ENCODE data around the gene ADAMTS2. TPM values are rescaled to one million over a fixed set of nuclear protein-coding genes. Genes with fewer than 3 reads are reported as not detected.

The ADAMTS2 gene
- total RNA-seq, 1 donor from 2014 or later, result 18.8 TPM

DNA sequence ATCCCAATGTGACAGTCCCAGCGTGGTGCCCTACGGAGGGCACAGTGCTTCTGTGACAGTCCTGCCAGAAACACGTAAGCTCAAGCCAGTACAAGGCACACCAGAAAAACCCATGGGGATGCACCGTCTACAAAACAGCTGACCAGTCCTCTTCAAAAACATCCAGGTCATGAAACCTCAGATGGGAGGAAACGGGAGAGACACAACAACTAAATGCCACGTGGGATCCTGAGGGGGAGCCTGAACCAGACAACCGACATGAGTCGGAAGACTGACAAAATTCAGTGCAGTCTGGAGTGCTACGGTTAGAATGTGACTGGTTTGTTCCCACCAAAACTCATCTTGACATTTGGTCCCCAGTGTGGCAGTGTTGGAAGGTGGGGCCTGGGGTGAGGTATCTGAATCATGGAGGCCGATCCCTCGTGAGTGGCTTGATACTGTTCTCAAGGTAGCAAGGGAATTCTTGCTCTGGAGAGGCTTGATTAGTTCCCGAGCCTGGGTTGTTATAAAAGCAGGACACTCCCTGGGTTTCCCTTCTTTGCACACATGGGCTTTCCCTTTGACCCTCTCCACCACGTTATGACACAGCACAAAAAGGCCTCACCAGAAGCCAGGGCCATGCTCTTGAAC, 55.4 kb downstream of the ADAMTS2 start:
- H2AFZ ChIP-seq (ENCODE audit: low read depth, low read length), result no peak overlapping the region
- peak overlapping the region; percentile 23 for H3K27ac Mint-ChIP-seq (ENCODE audit: unreplicated experiment)
- no peak for TF ChIP-seq EZH2 (IDR thresholded peaks at IDR 0.05; ENCODE audit: insufficient read depth, low read length)
- TF ChIP-seq, protein P1, sequence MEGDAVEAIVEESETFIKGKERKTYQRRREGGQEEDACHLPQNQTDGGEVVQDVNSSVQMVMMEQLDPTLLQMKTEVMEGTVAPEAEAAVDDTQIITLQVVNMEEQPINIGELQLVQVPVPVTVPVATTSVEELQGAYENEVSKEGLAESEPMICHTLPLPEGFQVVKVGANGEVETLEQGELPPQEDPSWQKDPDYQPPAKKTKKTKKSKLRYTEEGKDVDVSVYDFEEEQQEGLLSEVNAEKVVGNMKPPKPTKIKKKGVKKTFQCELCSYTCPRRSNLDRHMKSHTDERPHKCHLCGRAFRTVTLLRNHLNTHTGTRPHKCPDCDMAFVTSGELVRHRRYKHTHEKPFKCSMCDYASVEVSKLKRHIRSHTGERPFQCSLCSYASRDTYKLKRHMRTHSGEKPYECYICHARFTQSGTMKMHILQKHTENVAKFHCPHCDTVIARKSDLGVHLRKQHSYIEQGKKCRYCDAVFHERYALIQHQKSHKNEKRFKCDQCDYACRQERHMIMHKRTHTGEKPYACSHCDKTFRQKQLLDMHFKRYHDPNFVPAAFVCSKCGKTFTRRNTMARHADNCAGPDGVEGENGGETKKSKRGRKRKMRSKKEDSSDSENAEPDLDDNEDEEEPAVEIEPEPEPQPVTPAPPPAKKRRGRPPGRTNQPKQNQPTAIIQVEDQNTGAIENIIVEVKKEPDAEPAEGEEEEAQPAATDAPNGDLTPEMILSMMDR (IDR thresholded peaks at IDR 0.05; ENCODE audit: insufficient read depth, low read depth, low read length), result no peak
- no peak overlapping the region for H3K27ac ChIP-seq (ENCODE audit: low read depth, low read length)
- H3K36me3 ChIP-seq (ENCODE audit: insufficient read depth, low read length), result no peaks in the 10 kb centered on the region
- no peak overlapping the region for H3K9ac ChIP-seq (ENCODE audit: low read length)
- peaks cover 9% of the 10 kb centered on the region for H3K4me1 Mint-ChIP-seq (ENCODE audit: low read depth, unreplicated experiment)
- H3K4me3 ChIP-seq (ENCODE audit: insufficient read depth, low read depth, low read length), result no peak overlapping the region
- no peaks in the 10 kb centered on the region for H3K27me3 Mint-ChIP-seq (ENCODE audit: low read depth, unreplicated experiment)
- no peaks in the 10 kb centered on the region for H3K27me3 ChIP-seq (ENCODE audit: insufficient read depth, low read length)
- peaks cover 5% of the 10 kb centered on the region for H3K36me3 Mint-ChIP-seq (ENCODE audit: low read depth, unreplicated experiment)
- no peak for DNase-seq (ENCODE audit: low read depth)
- no peak overlapping the region for H3K4me2 ChIP-seq (ENCODE audit: low read length)
- no peak overlapping the region for H3K4me3 Mint-ChIP-seq (ENCODE audit: unreplicated experiment)
- no peaks in the 10 kb centered on the region for H4K20me1 ChIP-seq (ENCODE audit: insufficient read depth, low read length)
- no peaks in the 10 kb centered on the region for H3K9me3 ChIP-seq (ENCODE audit: insufficient read depth, low read depth, low read length)
- H3K9me3 Mint-ChIP-seq (ENCODE audit: unreplicated experiment), result peaks cover 4% of the 10 kb centered on the region
- FAIRE-seq, result no peak
- no peaks in the 10 kb centered on the region for H3K79me2 ChIP-seq (ENCODE audit: insufficient read depth, low read length)
- no peaks in the 10 kb centered on the region for H3K4me1 ChIP-seq (ENCODE audit: insufficient read depth, low read length)

DNA sequence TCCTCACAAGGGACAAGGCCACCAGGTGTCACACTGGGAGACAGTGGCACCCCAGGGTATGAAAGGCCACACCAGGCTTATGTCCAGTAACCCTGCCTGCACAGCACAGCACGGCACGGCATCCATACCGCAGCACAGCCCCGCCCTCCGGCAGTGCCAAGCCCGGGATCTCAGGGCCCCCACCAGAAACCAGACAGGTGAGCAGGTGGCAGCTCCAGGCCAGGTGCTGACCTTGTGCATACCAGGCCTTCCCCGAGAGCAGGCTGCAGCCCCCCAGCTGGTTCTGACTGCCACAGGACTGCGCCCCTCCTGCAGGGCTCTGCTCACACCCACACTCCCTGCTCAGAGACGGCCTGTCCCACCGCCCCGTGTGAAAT, 56.5 kb downstream of the ADAMTS2 start:
- Histone ChIP-seq H3K79me2 (ENCODE audit: insufficient read depth, low read length) (no peaks in the 10 kb centered on the region), H4K20me1 (ENCODE audit: insufficient read depth, low read length) (no peaks in the 10 kb centered on the region), H3K9me3 (ENCODE audit: insufficient read depth, low read depth, low read length) (no peaks in the 10 kb centered on the region), H3K9ac (ENCODE audit: low read length) (no peak overlapping the region), H3K27ac (ENCODE audit: low read depth, low read length) (no peak overlapping the region), H3K4me2 (ENCODE audit: low read length) (no peak overlapping the region), H3K36me3 (ENCODE audit: insufficient read depth, low read length) (no peaks in the 10 kb centered on the region), H3K4me1 (ENCODE audit: insufficient read depth, low read length) (no peaks in the 10 kb centered on the region), H3K27me3 (ENCODE audit: insufficient read depth, low read length) (no peaks in the 10 kb centered on the region), H2AFZ (ENCODE audit: low read depth, low read length) (no peak overlapping the region), H3K4me3 (ENCODE audit: insufficient read depth, low read depth, low read length) (no peak overlapping the region)
- H3K9me3 Mint-ChIP-seq (ENCODE audit: unreplicated experiment), result peaks cover 4% of the 10 kb centered on the region
- H3K4me3 Mint-ChIP-seq (ENCODE audit: unreplicated experiment), result no peak overlapping the region
- H3K36me3 Mint-ChIP-seq (ENCODE audit: low read depth, unreplicated experiment), result peaks cover 5% of the 10 kb centered on the region
- H3K4me1 Mint-ChIP-seq (ENCODE audit: low read depth, unreplicated experiment), result peaks cover 9% of the 10 kb centered on the region
- no peak overlapping the region for H3K27ac Mint-ChIP-seq (ENCODE audit: unreplicated experiment)
- TF ChIP-seq, protein P1 (IDR thresholded peaks at IDR 0.05; ENCODE audit: insufficient read depth, low read depth, low read length), result no peak
- no peak for TF ChIP-seq EZH2 (IDR thresholded peaks at IDR 0.05; ENCODE audit: insufficient read depth, low read length)
- H3K27me3 Mint-ChIP-seq (ENCODE audit: low read depth, unreplicated experiment), result no peaks in the 10 kb centered on the region
- FAIRE-seq, result no peak
- no peak for DNase-seq (ENCODE audit: low read depth)

DNA sequence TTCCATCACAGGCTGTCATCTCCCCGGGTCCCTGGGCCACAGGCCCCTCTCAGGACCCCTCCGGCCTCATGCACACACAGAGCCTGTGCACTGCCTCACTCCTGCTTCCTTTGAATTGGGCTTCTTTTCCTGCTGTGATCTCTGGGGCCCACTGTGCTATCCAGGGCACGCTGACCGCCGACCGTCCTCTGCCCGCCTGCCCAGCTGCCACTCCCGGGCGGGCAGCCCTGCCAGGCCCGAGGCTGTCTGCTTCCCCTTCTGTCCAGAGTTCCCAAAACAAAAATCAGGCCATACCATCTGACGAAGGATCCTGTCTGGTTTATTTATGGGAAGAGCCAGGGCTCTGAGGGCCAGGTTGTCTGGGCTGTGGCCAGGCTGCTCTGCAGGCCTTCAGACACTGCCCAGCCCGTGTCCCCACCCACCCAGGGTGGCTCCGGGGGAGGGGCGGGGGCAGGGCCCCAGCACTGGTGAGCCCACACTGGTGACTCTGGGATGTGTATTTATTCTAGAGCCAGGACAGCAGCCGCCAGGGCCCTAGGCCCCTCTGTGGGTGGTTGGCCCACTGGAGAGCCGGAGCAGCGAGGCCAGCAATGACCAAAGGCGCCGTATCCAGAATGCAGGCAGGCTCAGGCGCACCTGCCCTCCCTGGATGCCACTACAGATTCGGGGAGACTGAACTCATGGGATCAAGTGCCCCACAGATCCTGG, 57.0 kb downstream of the ADAMTS2 start:
- Histone ChIP-seq H3K36me3 (ENCODE audit: insufficient read depth, low read length) (no peaks in the 10 kb centered on the region), H3K27ac (ENCODE audit: low read depth, low read length) (no peak overlapping the region), H3K4me1 (ENCODE audit: insufficient read depth, low read length) (no peaks in the 10 kb centered on the region), H3K4me3 (ENCODE audit: insufficient read depth, low read depth, low read length) (no peak overlapping the region), H3K9me3 (ENCODE audit: insufficient read depth, low read depth, low read length) (no peaks in the 10 kb centered on the region), H3K9ac (ENCODE audit: low read length) (no peak overlapping the region), H4K20me1 (ENCODE audit: insufficient read depth, low read length) (no peaks in the 10 kb centered on the region), H2AFZ (ENCODE audit: low read depth, low read length) (no peak overlapping the region), H3K79me2 (ENCODE audit: insufficient read depth, low read length) (no peaks in the 10 kb centered on the region), H3K4me2 (ENCODE audit: low read length) (no peak overlapping the region), H3K27me3 (ENCODE audit: insufficient read depth, low read length) (no peaks in the 10 kb centered on the region)
- FAIRE-seq (no peak), DNase-seq (ENCODE audit: low read depth) (no peak)
- Mint-ChIP-seq H3K4me3 (ENCODE audit: unreplicated experiment) (no peak overlapping the region), H3K27me3 (ENCODE audit: low read depth, unreplicated experiment) (no peaks in the 10 kb centered on the region), H3K36me3 (ENCODE audit: low read depth, unreplicated experiment) (peaks cover 5% of the 10 kb centered on the region), H3K9me3 (ENCODE audit: unreplicated experiment) (peaks cover 4% of the 10 kb centered on the region), H3K4me1 (ENCODE audit: low read depth, unreplicated experiment) (peaks cover 9% of the 10 kb centered on the region), H3K27ac (ENCODE audit: unreplicated experiment) (no peak overlapping the region)
- TF ChIP-seq, protein P1 (IDR thresholded peaks at IDR 0.05; ENCODE audit: insufficient read depth, low read depth, low read length), result no peak
- TF ChIP-seq EZH2 (IDR thresholded peaks at IDR 0.05; ENCODE audit: insufficient read depth, low read length), result no peak

Measured in astrocyte (in vitro differentiated cells and primary cell).